Endothelial cell of umbilical vein (primary cell): ENCODE measurements around the gene SPATA19. TPM values are rescaled to one million over a fixed set of nuclear protein-coding genes. Genes with fewer than 3 reads are reported as not detected.

Source experiments
- BruUV-seq: library from RNA; stranded (reverse); fragments of 400-500 nt; replicated peaks from 2 replicates; lab custom pipeline; 2021; lab: Mats Ljungman, UMichigan
- CTCF ChIA-PET: fragments of 300-600, 350-600 bp; sonication (Branson Sonifier 250); formaldehyde crosslinking; loops from one replicate; lab custom pipeline; 2021; ENCODE audit warnings: antibody characterized with exemption, inconsistent platforms; lab: Charles Lee
- POLR2A ChIA-PET: fragments of 300-600, 350-600 bp; sonication (Branson Sonifier 250); formaldehyde crosslinking; loops from one replicate; lab custom pipeline; 2021; ENCODE audit warnings: antibody characterized with exemption, inconsistent platforms; lab: Charles Lee
- DNase-seq: peaks from one replicate; pipeline ENCODE4 v3.0.0-alpha.2; 2011; ENCODE audit warnings: low read depth, low spot score
- FAIRE-seq: peaks from 2 replicates; lab custom pipeline; 2011; peaks lifted over from hg19 to GRCh38; lab: Jason Lieb, UNC
- H2AFZ ChIP-seq: 2 replicates; pipeline ENCODE4 v1.6.0; 2012; ENCODE audit warnings: low read depth, low read length, control low read depth, inconsistent platforms
- H3K27ac ChIP-seq: 2 replicates; pipeline ENCODE4 v1.5.1; 2011; ENCODE audit warnings: low read depth, mild to moderate bottlenecking, control low read depth, low read length, moderate library complexity; ENCODE audit not compliant: insufficient read depth
- H3K27me3 ChIP-seq, 2 experiments: 2 replicates each; pipeline versions ENCODE4 v1.6.0 to v1.6.1; 2011; ENCODE audit warnings: low read length in 2 of 2, mixed read lengths in 1 of 2; ENCODE audit not compliant: control insufficient read depth in 2 of 2, insufficient read depth in 2 of 2
- H3K36me3 ChIP-seq, 2 experiments: 2 replicates in 1 of 2; 3 replicates in 1 of 2; pipeline ENCODE4 v1.5.1; 2011; ENCODE audit warnings: low read length in 2 of 2, mild to moderate bottlenecking in 1 of 2, moderate library complexity in 1 of 2; ENCODE audit not compliant: control insufficient read depth in 2 of 2, insufficient read depth in 2 of 2; ENCODE audit errors: extremely low read depth in 1 of 2
- H3K4me1 ChIP-seq: 3 replicates; pipeline ENCODE4 v1.5.1; 2011; ENCODE audit warnings: mild to moderate bottlenecking, low read length; ENCODE audit not compliant: control insufficient read depth, insufficient read depth; ENCODE audit errors: extremely low read depth
- H3K4me2 ChIP-seq: 2 replicates; pipeline ENCODE4 v1.6.1; 2011; ENCODE audit warnings: low read length, control low read depth, mixed read lengths; ENCODE audit not compliant: insufficient read depth
- H3K4me3 ChIP-seq, 3 experiments: fragments of 200-600 bp in 1 of 3; sonication (generic), shearing (Covaris generic) in 1 of 3; replicated peaks in 1 of 3; 2 replicates each; pipeline ENCODE4 v1.5.1; 2011 to 2016; ENCODE audit warnings: control low read depth in 3 of 3, low read length in 3 of 3, mild to moderate bottlenecking in 2 of 3, inconsistent platforms in 1 of 3, low read depth in 1 of 3, moderate library complexity in 1 of 3; ENCODE audit not compliant: insufficient read depth in 1 of 3
- H3K79me2 ChIP-seq: 2 replicates; pipeline ENCODE4 v1.6.0; 2012; ENCODE audit warnings: low read length, inconsistent platforms; ENCODE audit not compliant: control insufficient read depth, insufficient read depth
- H3K9ac ChIP-seq: replicated peaks from 2 replicates; pipeline ENCODE3; 2011; ENCODE audit warnings: low read length, control low read depth; ENCODE audit not compliant: insufficient read depth; ENCODE audit errors: extremely low read depth
- H3K9me1 ChIP-seq: replicated peaks from 3 replicates; pipeline ENCODE4 v1.6.0; 2011; ENCODE audit warnings: mild to moderate bottlenecking, low read length; ENCODE audit not compliant: control insufficient read depth, insufficient read depth; ENCODE audit errors: extremely low read depth
- H3K9me3 ChIP-seq: replicated peaks from 2 replicates; pipeline ENCODE4 v1.5.1; 2012; ENCODE audit warnings: low read length, inconsistent platforms; ENCODE audit not compliant: control insufficient read depth, insufficient read depth
- H4K20me1 ChIP-seq: replicated peaks from 2 replicates; pipeline ENCODE3; 2011; ENCODE audit warnings: mild to moderate bottlenecking, low read length; ENCODE audit not compliant: control insufficient read depth, insufficient read depth; ENCODE audit errors: extremely low read depth
- CTCF ChIP-seq, 2 donors: IDR thresholded peaks; 1 replicate in 1 of 2; 2 replicates in 1 of 2; pipeline ENCODE4 v1.5.1; 2011; ENCODE audit warnings: low read length in 2 of 2, mild to moderate bottlenecking in 2 of 2, moderate library complexity in 2 of 2, control low read depth in 1 of 2, inconsistent platforms in 1 of 2, low read depth in 1 of 2; ENCODE audit not compliant: insufficient read depth in 1 of 2; ENCODE audit errors: extremely low read depth in 1 of 2
- EZH2 ChIP-seq: IDR thresholded peaks from 2 replicates; pipeline ENCODE4 v1.6.1; 2012; ENCODE audit warnings: borderline replicate concordance, low read depth, mild to moderate bottlenecking, moderate library complexity, low read length, inconsistent platforms; ENCODE audit not compliant: severe bottlenecking
- FOS ChIP-seq: IDR thresholded peaks from 2 replicates; pipeline ENCODE4 v1.6.1; 2011; ENCODE audit warnings: mild to moderate bottlenecking, low read length, moderate library complexity, borderline replicate concordance; ENCODE audit not compliant: insufficient read depth
- GATA2 ChIP-seq: IDR thresholded peaks from 2 replicates; pipeline ENCODE4 v1.7.0; 2011; ENCODE audit warnings: low read depth, mild to moderate bottlenecking, moderate library complexity, mixed read lengths, low read length; ENCODE audit not compliant: insufficient read length, insufficient read depth
- JUN ChIP-seq: IDR thresholded peaks from 2 replicates; pipeline ENCODE4 v1.6.1; 2011; ENCODE audit warnings: borderline replicate concordance, low read depth; ENCODE audit not compliant: insufficient read length, insufficient read depth
- MAX ChIP-seq: IDR thresholded peaks from 2 replicates; pipeline ENCODE4 v1.6.1; 2011; ENCODE audit not compliant: insufficient read depth, insufficient read length
- MYC ChIP-seq: IDR thresholded peaks from one replicate; pipeline ENCODE4 v1.6.1; 2011; ENCODE audit warnings: mild to moderate bottlenecking, low read depth, low read length
- POLR2A ChIP-seq: IDR thresholded peaks from 2 replicates; pipeline ENCODE4 v1.6.1; 2012; ENCODE audit warnings: low read depth, mild to moderate bottlenecking, control low read depth, low read length
- POLR2AphosphoS5 ChIP-seq: IDR thresholded peaks from 2 replicates; pipeline ENCODE4 v1.6.1; 2012; ENCODE audit warnings: low read depth, mild to moderate bottlenecking, control low read depth, low read length, moderate library complexity; ENCODE audit not compliant: insufficient read depth
- dilution Hi-C: fragments of 300-500 bp; cut with MboI; formaldehyde crosslinking; loops from one replicate; pipeline ENCODE4 v1.15.0; 2019; ENCODE audit warnings: low sequenced_read_pairs; ENCODE audit not compliant: extremely low pct_ligation_motif_present
- intact Hi-C: fragments of 100-400 bp; cut with micrococcal nuclease; formaldehyde crosslinking; loops from one replicate; pipeline ENCODE4 v1.10.0; 2022
- polyA plus RNA-seq, 4 experiments: library from polyadenylated mRNA; depleted of rRNA in 3 of 4; stranded (reverse) in 3 of 4; unstranded in 1 of 4; fragments of >200 nt; gene quantifications; 2 replicates each; pipeline versions ENCODE4 v1.2.1 to v1.2.3, GENCODE V29; 2011 to 2012; ENCODE audit warnings: missing spikeins in 1 of 4
- total RNA-seq: library from RNA; stranded (reverse); gene quantifications from 2 replicates; pipeline ENCODE4 v1.2.3, GENCODE V29; 2021

SPATA19 gene
- total and polyA plus RNA-seq, 2 donors (not counting 3 experiments of a cell fraction or from before 2014, with no cell fraction given): not detected

DNA sequence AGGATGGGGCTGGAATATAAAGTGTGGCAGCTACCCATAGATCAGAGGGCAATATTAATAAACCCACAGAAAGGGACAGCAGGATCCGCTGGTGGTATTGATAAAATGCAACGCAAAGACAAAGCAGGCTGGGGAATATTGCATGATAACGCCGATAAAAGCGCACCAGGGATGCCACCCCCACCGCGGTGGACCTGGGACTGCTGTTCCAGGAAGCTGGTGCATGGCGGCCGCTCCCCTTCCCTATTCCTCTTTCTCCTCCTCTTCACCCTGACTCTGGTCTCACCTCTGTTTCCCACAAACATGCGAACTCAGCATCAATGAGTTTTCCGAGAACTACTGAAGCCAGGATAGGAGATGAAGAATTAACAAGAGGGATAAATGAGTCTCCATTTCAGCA is 20.2 kb downstream of the SPATA19 start:
- H2AFZ ChIP-seq: no peak overlapping the region
- TF ChIP-seq CTCF (IDR thresholded peaks at IDR 0.05; ENCODE audit: extremely low read depth in 1 of 2, insufficient read depth in 1 of 2, low read depth in 1 of 2, low read length in 2 of 2) (no peak), GATA2 (no peak), POLR2A (no peak), FOS (no peak), JUN (no peak), MYC (no peak)
- no peaks in the 10 kb centered on the region for H3K27me3 ChIP-seq
- DNase-seq (no peak), FAIRE-seq (no peak)
- BruUV-seq: no TSS peak
- no peaks in the 10 kb centered on the region for H3K9me3 ChIP-seq
- H3K4me3 ChIP-seq: no peak overlapping the region
- dilution Hi-C loops: no loop called here
- H4K20me1 ChIP-seq: no peaks in the 10 kb centered on the region
- H3K4me2 ChIP-seq: no peak overlapping the region
- no peaks in the 10 kb centered on the region for H3K79me2 ChIP-seq
- no peaks in the 10 kb centered on the region for H3K4me1 ChIP-seq
- POLR2A ChIA-PET: no interaction called here
- CTCF ChIA-PET: no interaction called here
- H3K27ac ChIP-seq: no peak overlapping the region
- no peaks in the 10 kb centered on the region for H3K9me1 ChIP-seq
- H3K36me3 ChIP-seq: no peaks in the 10 kb centered on the region
- intact Hi-C loops: no loop called here
- no peak overlapping the region for H3K9ac ChIP-seq

DNA sequence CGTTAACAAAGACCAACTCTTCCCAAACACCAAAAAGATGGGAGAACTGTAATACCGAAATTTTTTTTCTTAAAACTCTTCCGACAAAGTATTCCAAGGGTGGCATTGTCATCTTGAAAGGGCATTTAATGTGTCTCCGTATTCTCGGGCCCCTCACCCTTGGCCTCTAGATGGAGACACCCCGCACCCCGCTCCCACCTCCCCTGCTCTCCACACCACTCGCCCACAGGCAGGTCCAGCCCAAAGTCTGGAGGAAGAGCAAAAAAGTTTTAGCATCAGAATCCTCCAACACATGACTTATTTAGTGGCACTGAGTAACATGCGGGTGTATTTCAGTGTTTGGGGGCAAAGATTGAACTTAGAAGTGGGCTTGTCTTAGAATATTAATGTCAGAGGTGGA is 20.7 kb downstream of the SPATA19 start:
- Histone ChIP-seq H3K79me2 (no peaks in the 10 kb centered on the region), H3K27ac (no peak overlapping the region), H3K36me3 (no peaks in the 10 kb centered on the region), H3K27me3 (no peaks in the 10 kb centered on the region), H4K20me1 (no peaks in the 10 kb centered on the region), H3K9me3 (no peaks in the 10 kb centered on the region), H3K9ac (no peak overlapping the region), H3K9me1 (no peaks in the 10 kb centered on the region), H3K4me3 (no peak overlapping the region), H2AFZ (no peak overlapping the region), H3K4me1 (no peaks in the 10 kb centered on the region), H3K4me2 (no peak overlapping the region)
- ChIA-PET CTCF (no interaction called here), POLR2A (no interaction called here)
- TF ChIP-seq FOS (no peak), JUN (no peak), MAX (no peak), EZH2 (no peak), POLR2A (no peak), POLR2AphosphoS5 (no peak), CTCF (IDR thresholded peaks at IDR 0.05; ENCODE audit: extremely low read depth in 1 of 2, insufficient read depth in 1 of 2, low read depth in 1 of 2, low read length in 2 of 2) (no peak)
- no peak for DNase-seq
- intact Hi-C loops: no loop called here
- dilution Hi-C loops: no loop called here
- no TSS peak for BruUV-seq
- no peak for FAIRE-seq
